Measurements from ENCODE around the gene ST3GAL5. TPM values are rescaled to one million over a fixed set of nuclear protein-coding genes. Genes with fewer than 3 reads are reported as not detected.

ST3GAL5 gene
- polyA plus RNA-seq, 1 of the 3 experiments (the other 2 are of a cell fraction), result 37.6 TPM

DNA sequence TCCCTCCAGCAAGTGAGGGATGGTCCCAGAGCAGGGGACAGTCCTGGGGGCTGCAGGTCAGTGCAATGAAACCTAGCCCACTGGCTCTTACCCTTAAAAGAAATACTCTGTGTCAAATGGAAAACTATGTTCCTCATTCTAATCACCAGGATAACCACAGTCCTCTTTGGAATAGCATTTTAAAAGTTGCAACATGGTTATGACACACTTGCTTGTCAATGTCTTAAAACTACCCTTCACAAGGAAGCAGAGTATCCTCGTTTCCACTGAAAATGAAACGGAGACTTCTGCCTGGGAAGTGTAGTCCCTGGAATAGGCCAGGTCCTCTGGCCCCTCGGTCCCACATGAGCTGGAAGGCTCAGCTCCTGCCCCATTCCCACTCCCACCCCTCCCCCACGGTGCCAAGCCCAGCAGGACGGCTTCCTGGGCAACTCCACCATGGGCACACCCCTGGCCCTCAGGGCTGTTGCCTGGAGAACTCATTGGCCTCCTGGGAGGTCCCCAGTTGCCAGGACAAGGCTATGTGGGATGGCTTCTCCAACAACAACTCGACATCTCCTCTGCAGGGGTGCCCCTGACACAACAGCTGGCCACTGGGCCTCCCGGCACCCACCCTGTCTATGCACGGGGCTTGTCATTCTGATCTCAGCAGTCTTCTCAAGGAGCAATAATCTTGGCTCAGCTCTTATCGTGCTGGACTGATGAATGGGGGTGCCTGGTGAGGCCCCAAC is 38.3 kb upstream of the ST3GAL5 start:
- POLR2A ChIA-PET, result no interaction called here
- Histone ChIP-seq H3K27ac (ENCODE audit: low read depth in 2 of 2, low read length in 1 of 2) (no peak overlapping the region), H4K20me1 (ENCODE audit: insufficient read depth) (no peaks in the 10 kb centered on the region), H3K9me2 (no peaks in the 10 kb centered on the region), H3K4me1 (ENCODE audit: control insufficient read depth in 1 of 2, insufficient read depth in 2 of 2, low read depth in 1 of 2, low read length in 1 of 2) (no peaks in the 10 kb centered on the region), H3F3A (replicated peaks; ENCODE audit: insufficient read depth) (peaks cover 3% of the 10 kb centered on the region), H2AFZ (ENCODE audit: low read depth) (no peak overlapping the region), H3K9me3 (no peaks in the 10 kb centered on the region), H3K79me2 (ENCODE audit: insufficient read depth) (no peaks in the 10 kb centered on the region), H3K27me3 (ENCODE audit: insufficient read depth) (no peaks in the 10 kb centered on the region), H3K36me3 (replicated peaks in 1 of 2; ENCODE audit: control insufficient read depth in 1 of 2, insufficient read depth in 2 of 2, low read length in 1 of 2) (no peaks in the 10 kb centered on the region), H3K4me3 (ENCODE audit: low read depth in 2 of 2, low read length in 1 of 2) (no peak overlapping the region), H3K9ac (no peak overlapping the region), H3K4me2 (no peak overlapping the region)
- 44% methylated on average over 6 of the region's 9 CpGs for WGBS (ENCODE audit: low lambda C conversion rate)
- no peak for DNase-seq
- CTCF ChIA-PET, result interaction anchor here (1.0 to 1.5 kb wide), 2 partner anchors 38 to 152 kb away, joined by 3 to 5 read pairs; no protein-coding TSS in a partner anchor
- TF ChIP-seq TEAD4 (IDR thresholded peaks at IDR 0.05; ENCODE audit: borderline replicate concordance, insufficient read depth) (no peak), YY1 (IDR thresholded peaks at IDR 0.05; ENCODE audit: low read depth) (no peak), RFX5 (IDR thresholded peaks at IDR 0.05; ENCODE audit: low read length) (no peak), EP300 (IDR thresholded peaks at IDR 0.05; ENCODE audit: borderline replicate concordance in 1 of 2, low read depth in 1 of 2, low read length in 1 of 2) (no peak), GATA2 (CRISPR knock-in tag; IDR thresholded peaks at IDR 0.05) (no peak), TAF1 (IDR thresholded peaks at IDR 0.05; ENCODE audit: borderline replicate concordance, low read depth, low read length) (no peak), TCF12 (IDR thresholded peaks at IDR 0.05) (no peak), CTCF (IDR thresholded peaks at IDR 0.05) (no peak), RXRA (IDR thresholded peaks at IDR 0.05; ENCODE audit: borderline replicate concordance, low read depth) (no peak), FOSL2 (IDR thresholded peaks at IDR 0.05; ENCODE audit: borderline replicate concordance, low read depth) (no peak)

DNA sequence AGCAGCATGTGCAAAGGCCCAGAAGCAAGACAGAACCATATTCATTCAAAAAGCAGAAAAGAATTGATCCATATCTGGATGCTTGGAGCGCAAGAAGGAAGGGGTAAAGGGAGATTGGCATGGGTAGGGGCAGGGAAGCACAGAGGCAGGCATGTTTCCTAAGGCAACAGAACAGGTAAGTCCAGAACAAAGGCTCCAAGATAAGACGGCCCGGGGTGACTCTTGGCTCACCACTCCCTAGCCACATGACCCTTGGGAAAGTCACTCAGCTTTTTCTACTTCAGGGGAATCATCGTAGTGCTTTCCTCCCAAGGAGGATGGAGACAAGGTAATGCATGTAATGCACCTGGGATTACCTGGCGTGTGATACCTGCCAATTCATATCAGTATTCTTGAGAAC is 37.7 kb upstream of the ST3GAL5 start:
- no peaks in the 10 kb centered on the region for H4K20me1 ChIP-seq (ENCODE audit: insufficient read depth)
- no peaks in the 10 kb centered on the region for H3K36me3 ChIP-seq (replicated peaks in 1 of 2; ENCODE audit: control insufficient read depth in 1 of 2, insufficient read depth in 2 of 2, low read length in 1 of 2)
- H3F3A ChIP-seq (replicated peaks; ENCODE audit: insufficient read depth), result peaks cover 3% of the 10 kb centered on the region
- no peaks in the 10 kb centered on the region for H3K9me2 ChIP-seq
- no peak for DNase-seq
- ChIA-PET POLR2A (no interaction called here), CTCF (no interaction called here)
- H3K9ac ChIP-seq, result no peak overlapping the region
- WGBS (ENCODE audit: low lambda C conversion rate), result 74% methylated on average over 3 of the region's 5 CpGs
- H3K27me3 ChIP-seq (ENCODE audit: insufficient read depth), result no peaks in the 10 kb centered on the region
- H3K79me2 ChIP-seq (ENCODE audit: insufficient read depth), result no peaks in the 10 kb centered on the region
- H3K27ac ChIP-seq (ENCODE audit: low read depth in 2 of 2, low read length in 1 of 2), result no peak overlapping the region
- H3K4me2 ChIP-seq, result no peak overlapping the region
- H3K9me3 ChIP-seq, result no peaks in the 10 kb centered on the region
- H3K4me1 ChIP-seq (ENCODE audit: control insufficient read depth in 1 of 2, insufficient read depth in 2 of 2, low read depth in 1 of 2, low read length in 1 of 2), result no peaks in the 10 kb centered on the region
- H2AFZ ChIP-seq (ENCODE audit: low read depth), result no peak overlapping the region
- no peak overlapping the region for H3K4me3 ChIP-seq (ENCODE audit: low read depth in 2 of 2, low read length in 1 of 2)
- TF ChIP-seq RFX5 (IDR thresholded peaks at IDR 0.05; ENCODE audit: low read length) (no peak), YY1 (IDR thresholded peaks at IDR 0.05; ENCODE audit: low read depth) (no peak), MEF2A (IDR thresholded peaks at IDR 0.05; ENCODE audit: borderline replicate concordance, low read depth) (no peak), FOXJ3 (CRISPR knock-in tag; IDR thresholded peaks at IDR 0.05) (no peak), ZBTB33 (IDR thresholded peaks at IDR 0.05; ENCODE audit: borderline replicate concordance, low read depth) (no peak), CTCF (IDR thresholded peaks at IDR 0.05) (no peak), TEAD4 (IDR thresholded peaks at IDR 0.05; ENCODE audit: borderline replicate concordance, insufficient read depth) (no peak), TAF1 (IDR thresholded peaks at IDR 0.05; ENCODE audit: borderline replicate concordance, low read depth, low read length) (no peak), RCOR1 (IDR thresholded peaks at IDR 0.05; ENCODE audit: low read length) (no peak), SIN3A (IDR thresholded peaks at IDR 0.05; ENCODE audit: borderline replicate concordance, low read depth, low read length) (no peak)
- TF ChIP-seq, protein P1, sequence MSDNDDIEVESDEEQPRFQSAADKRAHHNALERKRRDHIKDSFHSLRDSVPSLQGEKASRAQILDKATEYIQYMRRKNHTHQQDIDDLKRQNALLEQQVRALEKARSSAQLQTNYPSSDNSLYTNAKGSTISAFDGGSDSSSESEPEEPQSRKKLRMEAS (IDR thresholded peaks at IDR 0.05; ENCODE audit: low read depth), result no peak
- TF ChIP-seq, protein P2, sequence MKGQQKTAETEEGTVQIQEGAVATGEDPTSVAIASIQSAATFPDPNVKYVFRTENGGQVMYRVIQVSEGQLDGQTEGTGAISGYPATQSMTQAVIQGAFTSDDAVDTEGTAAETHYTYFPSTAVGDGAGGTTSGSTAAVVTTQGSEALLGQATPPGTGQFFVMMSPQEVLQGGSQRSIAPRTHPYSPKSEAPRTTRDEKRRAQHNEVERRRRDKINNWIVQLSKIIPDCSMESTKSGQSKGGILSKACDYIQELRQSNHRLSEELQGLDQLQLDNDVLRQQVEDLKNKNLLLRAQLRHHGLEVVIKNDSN (IDR thresholded peaks at IDR 0.05; ENCODE audit: borderline replicate concordance, low read depth), result no peak
- TF ChIP-seq, protein P3, sequence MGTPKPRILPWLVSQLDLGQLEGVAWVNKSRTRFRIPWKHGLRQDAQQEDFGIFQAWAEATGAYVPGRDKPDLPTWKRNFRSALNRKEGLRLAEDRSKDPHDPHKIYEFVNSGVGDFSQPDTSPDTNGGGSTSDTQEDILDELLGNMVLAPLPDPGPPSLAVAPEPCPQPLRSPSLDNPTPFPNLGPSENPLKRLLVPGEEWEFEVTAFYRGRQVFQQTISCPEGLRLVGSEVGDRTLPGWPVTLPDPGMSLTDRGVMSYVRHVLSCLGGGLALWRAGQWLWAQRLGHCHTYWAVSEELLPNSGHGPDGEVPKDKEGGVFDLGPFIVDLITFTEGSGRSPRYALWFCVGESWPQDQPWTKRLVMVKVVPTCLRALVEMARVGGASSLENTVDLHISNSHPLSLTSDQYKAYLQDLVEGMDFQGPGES (IDR thresholded peaks at IDR 0.05; ENCODE audit: low read depth, low read length), result no peak
